Activated naive CD4-positive, alpha-beta T cell treated with anti-CD3 and anti-CD28 coated beads for 36 hours (primary cell): ENCODE results near the gene WDR11. TPM values are rescaled to one million over a fixed set of nuclear protein-coding genes. Genes with fewer than 3 reads are reported as not detected.

Experiments
- CTCF ChIA-PET: fragments of 350-600 bp; sonication (Branson Sonifier 250); formaldehyde crosslinking; loops from one replicate; lab custom pipeline; 2021; ENCODE audit warnings: antibody characterized with exemption; lab: Charles Lee
- DNase-seq: peaks from one replicate; pipeline ENCODE4 v3.0.0-alpha.2; 2020
- H3K27ac Mint-ChIP-seq: one replicate; pipeline ENCODE4 v1.8.0; 2021; ENCODE audit warnings: mild to moderate bottlenecking, mixed read lengths
- H3K27me3 Mint-ChIP-seq: one replicate; pipeline ENCODE4 v1.8.0; 2021; ENCODE audit warnings: low read depth, mixed read lengths
- H3K36me3 Mint-ChIP-seq: one replicate; pipeline ENCODE4 v1.8.0; 2021; ENCODE audit warnings: low read depth, mixed read lengths
- H3K4me1 Mint-ChIP-seq: one replicate; pipeline ENCODE4 v1.8.0; 2021; ENCODE audit warnings: low read depth, mixed read lengths
- H3K4me3 Mint-ChIP-seq: one replicate; pipeline ENCODE4 v1.8.0; 2021; ENCODE audit warnings: mild to moderate bottlenecking, moderate library complexity, mixed read lengths
- H3K9me3 Mint-ChIP-seq: one replicate; pipeline ENCODE4 v1.8.0; 2021; ENCODE audit warnings: mixed read lengths
- intact Hi-C: fragments of 100-400 bp; cut with micrococcal nuclease; formaldehyde crosslinking; loops from one replicate; pipeline ENCODE4 v1.15.1; 2023
- total RNA-seq, 2 experiments: library from RNA; stranded (reverse); gene quantifications; one replicate each; pipeline ENCODE4 v1.2.3, GENCODE V29; 2021

The WDR11 gene
- total RNA-seq, 2 experiments from 2014 or later, result 32.4 to 33.6 TPM

DNA sequence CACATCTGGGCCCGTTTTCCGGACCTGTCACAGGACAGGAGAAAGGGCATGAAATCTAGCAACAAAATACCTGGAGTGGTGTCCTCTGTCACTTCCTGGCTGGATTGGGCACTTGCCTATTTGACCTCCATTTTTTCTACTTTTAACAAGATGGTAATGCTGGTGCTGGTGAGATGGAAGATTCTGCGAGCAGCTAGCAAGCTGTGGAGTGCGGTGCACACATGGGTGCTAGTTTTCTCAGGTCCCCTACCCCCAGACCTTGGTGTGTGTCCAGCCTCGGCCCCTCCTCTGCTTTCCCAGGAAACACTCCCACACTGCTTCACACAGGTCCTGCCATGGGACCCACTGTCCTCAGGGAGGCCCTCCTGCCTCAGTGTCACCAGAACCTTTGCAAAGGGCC is 87.7 kb downstream of the WDR11 start:
- CTCF ChIA-PET, result interaction anchor here (0.6 to 1.1 kb wide), 2 partner anchors 10 to 101 kb away, joined by 3 to 4 read pairs; no protein-coding TSS in a partner anchor
- no peak overlapping the region for H3K27ac Mint-ChIP-seq
- H3K4me3 Mint-ChIP-seq, result no peak overlapping the region
- DNase-seq, result no peak
- H3K9me3 Mint-ChIP-seq, result no peaks in the 10 kb centered on the region
- H3K4me1 Mint-ChIP-seq, result peaks cover 6% of the 10 kb centered on the region
- H3K27me3 Mint-ChIP-seq, result peaks cover 9% of the 10 kb centered on the region
- intact Hi-C loops, result no loop called here
- H3K36me3 Mint-ChIP-seq, result no peaks in the 10 kb centered on the region

GRCh38 chr10:120940299-120940900 is 89.2 kb downstream of the WDR11 start:
- no peak overlapping the region for H3K27ac Mint-ChIP-seq
- H3K9me3 Mint-ChIP-seq, result no peaks in the 10 kb centered on the region
- intact Hi-C loops, result no loop called here
- H3K36me3 Mint-ChIP-seq, result no peaks in the 10 kb centered on the region
- no peak overlapping the region for H3K4me3 Mint-ChIP-seq
- CTCF ChIA-PET, result interaction anchor here (1.0 kb wide), 1 partner anchor 8 kb away, joined by 3 read pairs; no protein-coding TSS in a partner anchor
- peaks cover 6% of the 10 kb centered on the region for H3K4me1 Mint-ChIP-seq
- H3K27me3 Mint-ChIP-seq, result peaks cover 9% of the 10 kb centered on the region
- no peak for DNase-seq

- H3K27ac Mint-ChIP-seq, result no peak overlapping the region
- H3K9me3 Mint-ChIP-seq, result no peaks in the 10 kb centered on the region
- peaks cover 6% of the 10 kb centered on the region for H3K4me1 Mint-ChIP-seq
- no peaks in the 10 kb centered on the region for H3K36me3 Mint-ChIP-seq
- CTCF ChIA-PET, result no interaction called here
- intact Hi-C loops, result no loop called here
- no peak for DNase-seq
- peaks cover 9% of the 10 kb centered on the region for H3K27me3 Mint-ChIP-seq
- H3K4me3 Mint-ChIP-seq, result no peak overlapping the region
Measured at GRCh38 chr10:120941501-120941900, 90.3 kb downstream of the WDR11 start.

GRCh38 chr10:120942806-120943413 is 91.7 kb downstream of the WDR11 start:
- Mint-ChIP-seq H3K27me3 (peaks cover 17% of the 10 kb centered on the region), H3K4me1 (peaks cover 6% of the 10 kb centered on the region), H3K4me3 (no peak overlapping the region), H3K27ac (no peak overlapping the region), H3K36me3 (no peaks in the 10 kb centered on the region), H3K9me3 (no peaks in the 10 kb centered on the region)
- CTCF ChIA-PET, result interaction anchor here (0.6 to 1.5 kb wide), 7 partner anchors 11 to 956 kb away, joined by 3 to 8 read pairs (median 3); no protein-coding TSS in a partner anchor
- DNase-seq, result peak; percentile 87
- intact Hi-C loops, result loop anchor here (1.0 kb wide), 2 partner anchors 791 to 957 kb away; no protein-coding TSS in a partner anchor

DNA sequence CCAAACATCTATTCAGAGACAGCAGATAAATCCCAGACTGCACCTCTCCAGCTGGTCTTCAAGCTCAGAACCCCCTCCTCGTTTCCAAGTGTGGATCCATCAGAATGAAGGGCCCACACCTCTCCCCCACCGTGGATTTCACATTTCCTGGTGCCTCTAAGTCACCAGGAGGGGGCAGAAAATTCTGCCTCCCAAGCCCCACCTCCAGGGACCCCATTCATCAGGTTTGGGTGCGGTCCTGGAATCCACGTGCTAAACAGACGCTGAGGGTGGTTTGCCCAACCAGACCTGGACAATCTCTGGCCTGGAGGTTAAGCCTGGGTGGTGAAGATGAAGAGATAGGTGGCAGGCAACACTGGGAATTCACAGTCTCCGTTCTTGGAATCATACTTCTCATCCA is 92.4 kb downstream of the WDR11 start:
- CTCF ChIA-PET, result interaction anchor here (0.8 to 1.5 kb wide), 6 partner anchors 11 to 956 kb away, joined by 3 to 8 read pairs (median 4); no protein-coding TSS in a partner anchor
- intact Hi-C loops, result loop anchor here (1.0 kb wide), 2 partner anchors 791 to 957 kb away; no protein-coding TSS in a partner anchor
- Mint-ChIP-seq H3K36me3 (no peaks in the 10 kb centered on the region), H3K9me3 (no peaks in the 10 kb centered on the region), H3K4me1 (peaks cover 6% of the 10 kb centered on the region), H3K27me3 (peaks cover 20% of the 10 kb centered on the region), H3K27ac (no peak overlapping the region), H3K4me3 (no peak overlapping the region)
- DNase-seq, result no peak

DNA sequence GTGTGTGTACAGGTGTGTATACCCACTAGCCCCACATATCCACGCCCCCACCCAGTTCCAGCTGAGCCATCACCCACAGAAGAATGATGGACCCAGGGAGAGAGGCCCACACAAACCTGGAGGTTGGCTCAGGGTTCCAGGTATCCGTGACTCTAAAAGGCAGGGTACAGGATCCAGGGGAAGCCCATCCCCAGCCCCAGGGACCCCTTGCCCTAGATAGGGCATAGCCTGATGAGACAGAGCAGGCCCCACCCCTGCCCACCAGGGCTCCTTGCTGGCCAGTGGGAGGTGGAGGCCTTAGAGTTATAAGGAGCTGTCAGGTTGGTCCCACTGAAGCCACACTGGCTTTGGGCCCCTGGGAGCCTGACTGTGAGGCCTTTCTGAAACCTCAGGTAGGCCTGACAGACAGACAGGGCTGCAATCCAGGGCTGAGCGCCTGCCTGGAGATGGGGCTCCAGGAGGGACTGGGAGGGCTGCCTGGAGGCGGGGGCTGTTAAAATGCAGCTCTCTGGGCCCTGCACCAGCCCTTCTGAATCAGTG is 93.5 kb downstream of the WDR11 start:
- H3K27ac Mint-ChIP-seq, result no peak overlapping the region
- no peak for DNase-seq
- no peaks in the 10 kb centered on the region for H3K9me3 Mint-ChIP-seq
- intact Hi-C loops, result no loop called here
- H3K4me1 Mint-ChIP-seq, result peaks cover 9% of the 10 kb centered on the region
- peaks cover 2% of the 10 kb centered on the region for H3K36me3 Mint-ChIP-seq
- H3K27me3 Mint-ChIP-seq, result peaks cover 24% of the 10 kb centered on the region
- H3K4me3 Mint-ChIP-seq, result no peak overlapping the region
- CTCF ChIA-PET, result interaction anchor here (0.5 to 0.6 kb wide), 3 partner anchors 826 to 1175 kb away, joined by 3 to 5 read pairs (median 3); no protein-coding TSS in a partner anchor

- no peak for DNase-seq
- Mint-ChIP-seq H3K36me3 (peaks cover 2% of the 10 kb centered on the region), H3K27me3 (peaks cover 30% of the 10 kb centered on the region), H3K4me3 (no peak overlapping the region), H3K9me3 (no peaks in the 10 kb centered on the region), H3K4me1 (peaks cover 13% of the 10 kb centered on the region), H3K27ac (no peak overlapping the region)
- CTCF ChIA-PET, result interaction anchor here (0.5 to 0.6 kb wide), 3 partner anchors 826 to 1174 kb away, joined by 3 to 5 read pairs (median 3); no protein-coding TSS in a partner anchor
- intact Hi-C loops, result no loop called here
Measured at GRCh38 chr10:120945182-120945581, 94.0 kb downstream of the WDR11 start.

DNA sequence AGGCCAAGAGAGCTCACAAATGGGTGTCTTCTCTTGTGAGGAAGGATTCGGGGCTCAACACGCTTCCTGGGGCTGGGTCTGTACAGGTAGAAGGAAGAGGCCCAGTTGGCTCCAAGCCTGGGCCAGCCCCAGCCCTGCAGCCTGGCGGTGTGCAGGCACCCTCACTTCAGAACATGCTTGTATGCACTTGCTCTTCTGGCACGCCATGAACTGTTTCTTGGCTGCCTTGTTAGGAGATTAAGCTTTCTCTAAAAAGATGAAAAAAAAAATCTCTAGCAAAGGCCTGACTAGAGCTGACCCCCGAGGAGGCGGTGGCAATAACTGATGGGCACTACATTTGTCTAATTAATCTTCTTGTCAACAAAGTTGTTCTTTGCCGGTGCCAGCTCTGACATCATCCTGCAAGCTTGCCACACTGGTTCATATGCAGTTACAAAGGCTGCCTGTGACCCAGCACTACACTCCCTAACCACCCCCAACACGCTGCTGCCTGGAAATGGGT is 94.7 kb downstream of the WDR11 start:
- no peak overlapping the region for H3K4me3 Mint-ChIP-seq
- H3K36me3 Mint-ChIP-seq, result peaks cover 2% of the 10 kb centered on the region
- CTCF ChIA-PET, result interaction anchor here (0.7 kb wide), 2 partner anchors 173 to 938 kb away, joined by 4 read pairs; no protein-coding TSS in a partner anchor
- H3K9me3 Mint-ChIP-seq, result no peaks in the 10 kb centered on the region
- DNase-seq, result no peak
- no peak overlapping the region for H3K27ac Mint-ChIP-seq
- peaks cover 13% of the 10 kb centered on the region for H3K4me1 Mint-ChIP-seq
- H3K27me3 Mint-ChIP-seq, result peaks cover 34% of the 10 kb centered on the region
- intact Hi-C loops, result no loop called here

- H3K27me3 Mint-ChIP-seq, result peaks cover 39% of the 10 kb centered on the region
- H3K36me3 Mint-ChIP-seq, result peaks cover 2% of the 10 kb centered on the region
- H3K27ac Mint-ChIP-seq, result no peak overlapping the region
- no peaks in the 10 kb centered on the region for H3K9me3 Mint-ChIP-seq
- H3K4me3 Mint-ChIP-seq, result no peak overlapping the region
- DNase-seq, result no peak
- H3K4me1 Mint-ChIP-seq, result peaks cover 13% of the 10 kb centered on the region
- CTCF ChIA-PET, result interaction anchor here (0.7 kb wide), 2 partner anchors 174 to 938 kb away, joined by 4 read pairs; no protein-coding TSS in a partner anchor
- intact Hi-C loops, result no loop called here
Measured at GRCh38 chr10:120946497-120946896, 95.3 kb downstream of the WDR11 start.

DNA sequence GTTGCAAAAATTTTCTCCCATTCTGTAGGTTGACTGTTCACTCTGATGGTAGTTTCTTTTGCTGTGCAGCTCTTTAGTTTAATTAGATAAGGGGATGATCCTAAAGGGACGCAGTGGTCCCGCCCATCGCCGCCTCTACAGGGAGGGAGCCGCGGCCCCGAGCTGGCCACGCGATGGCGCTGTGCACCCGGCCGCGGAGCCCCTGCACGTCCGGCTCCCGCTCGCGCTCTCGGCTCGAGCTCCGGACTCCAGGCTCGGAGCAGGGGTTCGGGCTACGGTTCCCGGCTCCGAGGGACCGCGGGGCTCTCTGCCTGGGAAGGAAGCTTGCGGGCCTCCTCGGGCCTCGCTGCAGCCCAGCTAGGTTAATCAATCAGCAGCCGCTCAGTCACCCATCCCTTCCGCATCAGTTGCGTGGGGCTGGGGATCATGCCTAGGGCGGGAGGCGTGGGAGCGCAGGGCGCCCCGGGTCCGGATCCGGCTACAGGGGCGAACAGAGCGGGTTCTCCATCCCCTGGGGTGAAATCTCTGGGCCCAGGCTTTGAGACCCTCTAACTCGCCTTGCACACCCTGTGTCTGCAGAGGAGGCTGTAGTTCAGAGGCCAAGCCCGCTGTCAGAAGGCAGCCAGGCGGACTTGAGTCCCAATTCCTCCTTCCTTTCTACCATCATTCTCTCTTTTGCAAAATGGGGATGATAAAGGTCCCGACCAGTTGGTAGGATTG is 97.9 kb downstream of the WDR11 start:
- intact Hi-C loops, result loop anchor here (1.0 to 2.0 kb wide), 4 partner anchors 659 to 951 kb away; no protein-coding TSS in a partner anchor
- Mint-ChIP-seq H3K27me3 (peaks cover 44% of the 10 kb centered on the region), H3K4me3 (no peak overlapping the region), H3K27ac (no peak overlapping the region), H3K4me1 (peaks cover 7% of the 10 kb centered on the region), H3K9me3 (peaks cover 3% of the 10 kb centered on the region), H3K36me3 (peaks cover 2% of the 10 kb centered on the region)
- CTCF ChIA-PET, result interaction anchor here (0.6 to 1.5 kb wide), 10 partner anchors 9 to 1033 kb away, joined by 3 to 5 read pairs (median 4); no protein-coding TSS in a partner anchor
- DNase-seq, result peak; percentile 68

- Mint-ChIP-seq H3K9me3 (peaks cover 6% of the 10 kb centered on the region), H3K36me3 (peaks cover 2% of the 10 kb centered on the region), H3K4me3 (no peak overlapping the region), H3K4me1 (peaks cover 7% of the 10 kb centered on the region), H3K27me3 (peaks cover 44% of the 10 kb centered on the region), H3K27ac (no peak overlapping the region)
- no peak for DNase-seq
- intact Hi-C loops, result loop anchor here (1.0 to 2.0 kb wide), 4 partner anchors 659 to 951 kb away; no protein-coding TSS in a partner anchor
- CTCF ChIA-PET, result interaction anchor here (0.6 to 1.5 kb wide), 6 partner anchors 14 to 951 kb away, joined by 3 to 5 read pairs (median 4); no protein-coding TSS in a partner anchor
Measured at GRCh38 chr10:120949609-120950031, 98.5 kb downstream of the WDR11 start.
